Left ventricle myocardium inferior (tissue), 1 donor: ENCODE measurements around the gene ANKRD44. TPM values are rescaled to one million over a fixed set of nuclear protein-coding genes. Genes with fewer than 3 reads are reported as not detected.

Experiments
- DNase-seq: peaks from one replicate; pipeline ENCODE4 v3.0.0-alpha.2; 2020
- H3K27ac ChIP-seq: fragments of 200-600 bp; replicated peaks from 2 replicates; pipeline ENCODE4 v1.8.0; 2021
- H3K27me3 ChIP-seq: fragments of 200-600 bp; 2 replicates; pipeline ENCODE4 v1.8.0; 2021; ENCODE audit warnings: low read depth
- H3K36me3 ChIP-seq: fragments of 200-600 bp; 2 replicates; pipeline ENCODE4 v1.8.0; 2021
- H3K4me1 ChIP-seq: fragments of 200-600 bp; 2 replicates; pipeline ENCODE4 v1.8.0; 2021
- H3K4me3 ChIP-seq: fragments of 200-600 bp; 2 replicates; pipeline ENCODE4 v1.8.0; 2021; ENCODE audit warnings: mild to moderate bottlenecking, moderate library complexity
- H3K9me3 ChIP-seq: fragments of 200-600 bp; replicated peaks from 2 replicates; pipeline ENCODE4 v1.8.0; 2021
- intact Hi-C: fragments of 100-400 bp; cut with micrococcal nuclease; formaldehyde crosslinking; loops from one replicate; pipeline ENCODE4 v1.11.0; 2022
- total RNA-seq: library from RNA; stranded (reverse); fragmentation: NEBNext Ultra II Directional; extraction: Animal tissue kit (Norgen Biotek cat#: 25700); gene quantifications from one replicate; pipeline ENCODE4 v1.2.1, GENCODE V29; 2021
- TF ChIP-seq, protein P1 (sequence below): fragments of 200-600 bp; IDR thresholded peaks from 2 replicates; pipeline ENCODE4 v1.8.0; 2021; ENCODE audit warnings: antibody characterized with exemption, mild to moderate bottlenecking, borderline replicate concordance
- donor health status: DM: no; HTN: yes; CAD: no; lungs with severe emphysema.

The ANKRD44 gene
- total RNA-seq, 1 donor from 2014 or later: 7.1 TPM

DNA sequence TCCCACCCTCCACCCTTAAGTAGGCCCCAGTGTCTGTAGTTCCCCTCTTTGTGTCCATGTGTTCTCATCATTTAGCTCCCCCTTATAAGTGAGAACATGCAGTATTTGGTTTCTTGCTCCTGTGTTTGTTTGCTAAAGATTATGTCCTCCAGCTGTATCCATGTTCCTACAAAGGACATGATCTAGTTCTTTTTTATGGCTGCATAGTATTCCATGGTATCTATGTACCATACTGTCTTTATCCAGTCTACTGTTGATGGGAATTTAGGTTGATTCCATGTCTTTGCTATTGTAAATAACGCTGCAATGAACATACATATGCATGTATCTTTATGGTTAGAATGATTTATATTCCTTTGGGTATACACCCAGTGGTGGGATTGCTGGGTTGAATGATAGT is 233.9 kb downstream of the ANKRD44 start:
- Histone ChIP-seq H3K9me3 (no peaks in the 10 kb centered on the region), H3K27me3 (no peaks in the 10 kb centered on the region), H3K36me3 (peaks cover 6% of the 10 kb centered on the region), H3K27ac (no peak overlapping the region), H3K4me1 (peaks cover 33% of the 10 kb centered on the region), H3K4me3 (no peak overlapping the region)
- intact Hi-C loops: no loop called here
- TF ChIP-seq, protein P1, sequence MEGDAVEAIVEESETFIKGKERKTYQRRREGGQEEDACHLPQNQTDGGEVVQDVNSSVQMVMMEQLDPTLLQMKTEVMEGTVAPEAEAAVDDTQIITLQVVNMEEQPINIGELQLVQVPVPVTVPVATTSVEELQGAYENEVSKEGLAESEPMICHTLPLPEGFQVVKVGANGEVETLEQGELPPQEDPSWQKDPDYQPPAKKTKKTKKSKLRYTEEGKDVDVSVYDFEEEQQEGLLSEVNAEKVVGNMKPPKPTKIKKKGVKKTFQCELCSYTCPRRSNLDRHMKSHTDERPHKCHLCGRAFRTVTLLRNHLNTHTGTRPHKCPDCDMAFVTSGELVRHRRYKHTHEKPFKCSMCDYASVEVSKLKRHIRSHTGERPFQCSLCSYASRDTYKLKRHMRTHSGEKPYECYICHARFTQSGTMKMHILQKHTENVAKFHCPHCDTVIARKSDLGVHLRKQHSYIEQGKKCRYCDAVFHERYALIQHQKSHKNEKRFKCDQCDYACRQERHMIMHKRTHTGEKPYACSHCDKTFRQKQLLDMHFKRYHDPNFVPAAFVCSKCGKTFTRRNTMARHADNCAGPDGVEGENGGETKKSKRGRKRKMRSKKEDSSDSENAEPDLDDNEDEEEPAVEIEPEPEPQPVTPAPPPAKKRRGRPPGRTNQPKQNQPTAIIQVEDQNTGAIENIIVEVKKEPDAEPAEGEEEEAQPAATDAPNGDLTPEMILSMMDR: no peak
- no peak for DNase-seq

DNA sequence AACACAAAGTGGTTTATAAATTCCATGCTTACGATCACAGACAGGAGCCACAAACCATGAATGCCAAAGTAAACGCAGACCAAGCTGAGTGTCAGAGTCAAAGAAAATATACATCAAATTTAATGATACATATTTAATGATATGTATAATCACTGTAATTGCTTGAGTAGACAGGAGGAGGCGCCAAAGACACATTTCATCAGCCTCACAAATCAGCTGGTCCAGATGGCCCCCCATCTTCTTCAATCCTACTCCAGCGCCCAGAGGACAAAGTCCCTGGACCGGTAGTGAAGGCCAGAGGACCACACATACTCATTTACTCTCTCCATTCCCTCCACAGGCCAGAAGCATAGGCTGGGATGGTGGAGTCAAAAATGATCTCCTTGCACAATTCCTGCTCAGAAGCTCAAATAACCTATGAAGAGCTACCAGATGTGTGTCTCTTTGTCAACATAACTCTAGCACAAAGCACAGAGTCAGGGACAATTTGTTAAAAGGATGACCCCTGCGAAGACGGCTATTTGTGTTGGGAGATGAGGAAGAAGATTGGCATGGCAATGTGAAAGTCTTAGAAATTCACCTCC is 234.7 kb downstream of the ANKRD44 start:
- Histone ChIP-seq H3K27ac (no peak overlapping the region), H3K4me3 (no peak overlapping the region), H3K27me3 (no peaks in the 10 kb centered on the region), H3K4me1 (peaks cover 31% of the 10 kb centered on the region), H3K36me3 (peaks cover 6% of the 10 kb centered on the region), H3K9me3 (no peaks in the 10 kb centered on the region)
- TF ChIP-seq, protein P1: no peak
- intact Hi-C loops: no loop called here
- no peak for DNase-seq

DNA sequence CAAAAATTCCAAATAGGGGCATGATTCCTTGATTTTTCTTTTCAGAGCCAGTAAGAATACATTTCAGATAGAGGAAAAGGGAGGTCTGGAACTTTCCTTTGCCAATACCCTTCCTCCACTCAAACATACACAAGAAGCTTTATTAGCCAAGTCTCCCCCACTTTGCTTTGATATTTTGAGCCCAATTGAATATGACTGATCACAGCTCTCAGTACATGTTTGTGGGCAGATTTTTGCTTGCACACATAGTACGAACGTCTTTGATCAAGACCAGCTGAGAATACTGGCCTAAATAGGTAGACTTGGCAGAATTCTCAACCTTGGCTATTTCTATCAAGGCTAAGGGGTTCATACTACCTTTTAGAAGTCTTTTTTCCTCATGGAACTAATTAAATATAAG is 235.3 kb downstream of the ANKRD44 start:
- no peak for DNase-seq
- TF ChIP-seq, protein P1: no peak
- no peaks in the 10 kb centered on the region for H3K27me3 ChIP-seq
- no peak overlapping the region for H3K4me3 ChIP-seq
- H3K36me3 ChIP-seq: peaks cover 6% of the 10 kb centered on the region
- no peak overlapping the region for H3K27ac ChIP-seq
- H3K9me3 ChIP-seq: no peaks in the 10 kb centered on the region
- H3K4me1 ChIP-seq: peaks cover 26% of the 10 kb centered on the region
- intact Hi-C loops: no loop called here

DNA sequence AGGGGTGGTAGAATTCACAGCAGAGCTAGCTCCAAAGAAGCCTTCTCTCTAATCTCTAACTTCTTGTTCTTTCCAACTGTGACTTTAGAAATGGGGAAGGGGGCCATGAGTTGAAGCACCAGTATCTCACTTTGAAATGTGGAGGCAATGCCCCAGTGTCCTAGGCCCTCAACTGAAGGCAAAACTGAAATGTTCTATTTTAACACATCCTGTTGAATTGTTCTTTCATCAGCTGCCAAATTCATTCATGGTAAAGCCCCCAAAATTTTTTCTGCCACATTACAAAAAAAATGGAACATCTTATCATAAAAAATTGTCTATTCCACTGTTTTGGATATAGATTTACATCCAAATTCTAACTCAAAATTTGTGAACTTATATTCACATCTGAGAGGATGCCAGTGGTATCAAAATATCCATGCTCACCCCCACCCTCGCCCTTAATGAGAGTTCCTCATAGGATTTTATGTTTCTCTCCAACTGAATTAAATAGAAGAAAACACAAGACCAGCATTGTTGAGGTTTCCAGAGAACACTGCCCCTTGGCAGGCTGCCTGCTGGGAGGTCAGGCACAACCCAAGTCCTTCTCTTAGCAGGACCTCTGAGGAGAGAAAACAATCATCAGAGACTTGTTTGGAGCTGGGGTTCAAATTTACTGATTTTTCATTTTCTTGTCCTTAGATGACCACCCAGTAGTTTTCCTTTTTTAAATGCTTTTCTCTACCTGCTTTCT is 236.7 kb downstream of the ANKRD44 start:
- TF ChIP-seq, protein P1: no peak
- Histone ChIP-seq H3K27ac (peak overlapping the region; percentile 43), H3K4me1 (peaks cover 14% of the 10 kb centered on the region), H3K36me3 (peaks cover 6% of the 10 kb centered on the region), H3K9me3 (no peaks in the 10 kb centered on the region), H3K4me3 (no peak overlapping the region), H3K27me3 (no peaks in the 10 kb centered on the region)
- intact Hi-C loops: no loop called here
- DNase-seq: peak; percentile 81

DNA sequence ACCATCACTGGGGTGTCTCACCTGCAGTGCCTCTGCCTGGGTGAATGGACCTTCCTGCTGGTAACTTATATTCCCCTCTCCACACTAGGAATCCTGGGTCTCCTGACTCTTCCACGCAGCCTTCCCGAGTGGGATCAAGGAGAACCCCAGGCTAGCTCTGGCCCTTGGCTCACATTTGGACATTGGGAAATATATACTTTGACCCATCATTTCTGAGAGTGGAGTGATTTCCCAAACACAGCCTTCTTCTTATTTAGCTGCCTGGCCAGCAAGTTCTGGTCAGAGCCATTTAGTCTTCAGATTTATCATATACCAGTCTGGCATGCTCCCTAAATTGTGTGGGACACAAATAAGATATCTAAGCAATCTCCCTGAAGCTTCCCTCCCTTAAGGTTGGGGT is 237.3 kb downstream of the ANKRD44 start:
- intact Hi-C loops: no loop called here
- TF ChIP-seq, protein P1: no peak
- DNase-seq: no peak
- peak overlapping the region; percentile 43 for H3K27ac ChIP-seq
- peaks cover 6% of the 10 kb centered on the region for H3K36me3 ChIP-seq
- H3K4me1 ChIP-seq: peaks cover 14% of the 10 kb centered on the region
- H3K4me3 ChIP-seq: no peak overlapping the region
- H3K9me3 ChIP-seq: no peaks in the 10 kb centered on the region
- H3K27me3 ChIP-seq: no peaks in the 10 kb centered on the region
